HG03139 (cell line): ENCODE data around the gene EXOSC10.
"Not testable (repeated sequence)": the region's sequence is repeated elsewhere in the genome, so short reads cannot be mapped to it uniquely, and the experiment has no call there.

ENCODE experiments used
- ATAC-seq: cut with Tn5 transposase; IDR thresholded peaks from one replicate; pipeline ENCODE4 v1.9.1; 2021; ENCODE audit not compliant: unreplicated experiment

Gene EXOSC10

GRCh38 chr1:11044086-11044848 lies 55.4 kb downstream of the EXOSC10 start:
- ATAC-seq = no peak

GRCh38 chr1:11042995-11043874 lies 56.4 kb downstream of the EXOSC10 start:
- no peak for ATAC-seq

GRCh38 chr1:11042065-11042464 lies 57.6 kb downstream of the EXOSC10 start:
- ATAC-seq = no peak

GRCh38 chr1:11041048-11041447 lies 58.6 kb downstream of the EXOSC10 start:
- ATAC-seq = no peak

GRCh38 chr1:11040105-11040429 lies 59.6 kb downstream of the EXOSC10 start:
- not testable (repeated sequence) for ATAC-seq

GRCh38 chr1:11039351-11040104 lies 60.1 kb downstream of the EXOSC10 start:
- ATAC-seq = no peak

GRCh38 chr1:11037740-11038182 lies 61.9 kb downstream of the EXOSC10 start:
- peak; percentile 56 for ATAC-seq

- not testable (repeated sequence) for ATAC-seq
These were observed 62.5 kb downstream of the EXOSC10 start for GRCh38 chr1:11037019-11037739.

- no peak for ATAC-seq
These were observed 67.9 kb downstream of the EXOSC10 start for GRCh38 chr1:11031624-11032262.

GRCh38 chr1:11030865-11031264 lies 68.8 kb downstream of the EXOSC10 start:
- no peak for ATAC-seq

GRCh38 chr1:11028018-11028417 lies 71.7 kb downstream of the EXOSC10 start:
- no peak for ATAC-seq

- no peak for ATAC-seq
These were observed 72.4 kb downstream of the EXOSC10 start for GRCh38 chr1:11027316-11027715.

- no peak for ATAC-seq
These were observed 72.8 kb downstream of the EXOSC10 start for GRCh38 chr1:11026903-11027302.

- no peak for ATAC-seq
These were observed 73.6 kb downstream of the EXOSC10 start for GRCh38 chr1:11026052-11026451.

GRCh38 chr1:11025618-11026017 lies 74.1 kb downstream of the EXOSC10 start:
- no peak for ATAC-seq

- no peak for ATAC-seq
These were observed 74.8 kb downstream of the EXOSC10 start for GRCh38 chr1:11024874-11025203.

GRCh38 chr1:11024154-11024873 lies 75.4 kb downstream of the EXOSC10 start:
- no peak for ATAC-seq

GRCh38 chr1:11023201-11023600 lies 76.5 kb downstream of the EXOSC10 start:
- ATAC-seq = no peak

- ATAC-seq = no peak
These were observed 79.7 kb downstream of the EXOSC10 start for GRCh38 chr1:11019971-11020370.

- ATAC-seq = not testable (repeated sequence)
These were observed 80.3 kb downstream of the EXOSC10 start for GRCh38 chr1:11019358-11019757.
